ENCODE data around the gene THEMIS2.

DNA sequence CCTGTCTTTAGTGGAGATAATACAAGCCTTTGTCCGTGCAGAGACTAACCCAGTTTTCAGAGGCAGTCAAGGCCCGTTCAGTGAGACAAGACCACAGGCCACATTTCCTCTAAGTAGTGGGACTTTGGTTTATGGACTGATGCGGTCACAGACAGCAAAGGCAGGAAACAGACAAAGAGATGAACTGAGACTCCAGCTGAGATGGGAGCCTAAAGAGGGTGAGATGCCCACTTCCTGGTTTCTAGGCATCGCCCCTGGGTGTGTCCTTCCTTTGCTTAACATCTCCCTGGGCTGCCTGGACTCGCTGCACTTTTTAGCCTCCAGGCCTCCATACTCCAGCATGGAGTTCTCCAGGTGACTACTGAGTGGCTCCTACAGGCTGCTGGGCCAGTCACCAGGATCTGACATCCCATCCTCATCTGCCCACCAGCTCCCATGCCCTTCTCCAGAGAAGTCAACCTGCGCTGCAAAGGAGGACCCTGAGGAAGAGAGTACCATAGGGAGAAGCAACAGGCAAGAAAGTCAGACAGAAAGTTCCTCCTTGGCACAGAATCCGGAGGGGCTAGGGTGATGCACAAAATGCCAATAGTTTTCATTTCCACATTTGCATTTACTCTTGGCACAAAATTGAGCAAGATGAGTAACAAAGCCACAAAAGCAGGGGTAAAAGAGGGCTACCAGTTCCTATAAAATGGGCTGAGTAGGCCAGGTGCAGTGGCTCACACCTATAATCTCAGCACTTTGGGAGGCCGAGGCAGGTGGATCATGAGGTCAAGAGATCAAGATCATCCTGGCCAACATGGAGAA, 15.1 kb downstream of the THEMIS2 start:
- TF ChIP-seq POLR2AphosphoS5 (IDR thresholded peaks at IDR 0.05; ENCODE audit: insufficient read depth in 1 of 2, low read depth in 1 of 2) = no peak
- TF ChIP-seq, protein P1, sequence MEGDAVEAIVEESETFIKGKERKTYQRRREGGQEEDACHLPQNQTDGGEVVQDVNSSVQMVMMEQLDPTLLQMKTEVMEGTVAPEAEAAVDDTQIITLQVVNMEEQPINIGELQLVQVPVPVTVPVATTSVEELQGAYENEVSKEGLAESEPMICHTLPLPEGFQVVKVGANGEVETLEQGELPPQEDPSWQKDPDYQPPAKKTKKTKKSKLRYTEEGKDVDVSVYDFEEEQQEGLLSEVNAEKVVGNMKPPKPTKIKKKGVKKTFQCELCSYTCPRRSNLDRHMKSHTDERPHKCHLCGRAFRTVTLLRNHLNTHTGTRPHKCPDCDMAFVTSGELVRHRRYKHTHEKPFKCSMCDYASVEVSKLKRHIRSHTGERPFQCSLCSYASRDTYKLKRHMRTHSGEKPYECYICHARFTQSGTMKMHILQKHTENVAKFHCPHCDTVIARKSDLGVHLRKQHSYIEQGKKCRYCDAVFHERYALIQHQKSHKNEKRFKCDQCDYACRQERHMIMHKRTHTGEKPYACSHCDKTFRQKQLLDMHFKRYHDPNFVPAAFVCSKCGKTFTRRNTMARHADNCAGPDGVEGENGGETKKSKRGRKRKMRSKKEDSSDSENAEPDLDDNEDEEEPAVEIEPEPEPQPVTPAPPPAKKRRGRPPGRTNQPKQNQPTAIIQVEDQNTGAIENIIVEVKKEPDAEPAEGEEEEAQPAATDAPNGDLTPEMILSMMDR (IDR thresholded peaks at IDR 0.05) = no peak
- TF ChIP-seq POLR2A (IDR thresholded peaks at IDR 0.05) = no peak

All from vagina (tissue), 2 donors.